ENCODE measurements around the gene PGGHG.
A peak's percentile ranks its signal among the peaks of the same experiment; 100 is the strongest.

PGGHG gene

GRCh38 chr11:288478-289397, at the start of gene PGGHG:
Gene PGGHG, plus strand, starts transcription at chr11:289126. Its CDS starts 691 bp downstream, at chr11:289817.
- no peak for DNase-seq

- no peak for DNase-seq
Measured at GRCh38 chr11:240315-240714, 48.6 kb upstream of the PGGHG start.

- DNase-seq: no peak
Measured at GRCh38 chr11:241634-242033, 47.3 kb upstream of the PGGHG start.

GRCh38 chr11:244376-244775, 44.5 kb upstream of the PGGHG start:
- no peak for DNase-seq

- no peak for DNase-seq
Measured at GRCh38 chr11:249062-249461, 39.9 kb upstream of the PGGHG start.

- no peak for DNase-seq
Measured at GRCh38 chr11:250274-250673, 38.7 kb upstream of the PGGHG start.

- DNase-seq: no peak
Measured at GRCh38 chr11:250740-251299, 38.1 kb upstream of the PGGHG start.

- DNase-seq: no peak
Measured at GRCh38 chr11:251550-251949, 37.4 kb upstream of the PGGHG start.

GRCh38 chr11:252666-253065, 36.3 kb upstream of the PGGHG start:
- DNase-seq: no peak

GRCh38 chr11:253160-253885, 35.6 kb upstream of the PGGHG start:
- DNase-seq: no peak

- DNase-seq: no peak
Measured at GRCh38 chr11:253886-254270, 35.0 kb upstream of the PGGHG start.

- no peak for DNase-seq
Measured at GRCh38 chr11:255176-255575, 33.8 kb upstream of the PGGHG start.

GRCh38 chr11:255816-256215, 33.1 kb upstream of the PGGHG start:
- DNase-seq: no peak

- DNase-seq: no peak
Measured at GRCh38 chr11:256952-257737, 31.8 kb upstream of the PGGHG start.

GRCh38 chr11:257766-258493, 31.0 kb upstream of the PGGHG start:
- DNase-seq: no peak

GRCh38 chr11:259413-259812, 29.5 kb upstream of the PGGHG start:
- no peak for DNase-seq

- no peak for DNase-seq
Measured at GRCh38 chr11:261624-262023, 27.3 kb upstream of the PGGHG start.

GRCh38 chr11:266676-267439, 22.1 kb upstream of the PGGHG start:
- no peak for DNase-seq

GRCh38 chr11:267491-267994, 21.4 kb upstream of the PGGHG start:
- DNase-seq: peak; percentile 33

- DNase-seq: peak; percentile 63
Measured at GRCh38 chr11:268716-269145, 20.2 kb upstream of the PGGHG start.
